MM.1S (cell line): ENCODE results near the gene DSCAM.

Experiments
- DNase-seq: peaks from one replicate; pipeline ENCODE4 v3.0.0-alpha.2; 2015
- H2AFZ ChIP-seq: fragments of 300-600 bp; sonication (generic); 2 replicates; pipeline ENCODE4 v1.6.0; 2016; ENCODE audit warnings: antibody characterized with exemption, low read length
- H3F3A ChIP-seq: fragments of 300-600 bp; sonication (generic); 2 replicates; pipeline ENCODE4 v1.6.1; 2016; ENCODE audit warnings: mild to moderate bottlenecking, antibody characterized with exemption, low read length, moderate library complexity, mixed read lengths; ENCODE audit not compliant: insufficient read depth
- H3K27ac ChIP-seq: fragments of 300-600 bp; sonication (generic); 2 replicates; pipeline ENCODE4 v1.5.1; 2016; ENCODE audit warnings: mild to moderate bottlenecking, low read length
- H3K27me3 ChIP-seq: fragments of 300-600 bp; sonication (generic); replicated peaks from 2 replicates; pipeline ENCODE4 v1.6.0; 2016; ENCODE audit warnings: low read length; ENCODE audit not compliant: insufficient read depth
- H3K36me3 ChIP-seq: fragments of 300-600 bp; sonication (generic); replicated peaks from 2 replicates; pipeline ENCODE4 v1.6.1; 2016; ENCODE audit warnings: mild to moderate bottlenecking, low read length, mixed read lengths; ENCODE audit not compliant: insufficient read depth
- H3K4me1 ChIP-seq: fragments of 300-600 bp; sonication (generic); 2 replicates; pipeline ENCODE4 v1.6.1; 2016; ENCODE audit warnings: low read length, mixed read lengths
- H3K4me2 ChIP-seq: fragments of 300-600 bp; sonication (generic); 2 replicates; pipeline ENCODE4 v1.6.0; 2016; ENCODE audit warnings: low read depth, low read length
- H3K4me3 ChIP-seq: fragments of 300-600 bp; sonication (generic); 2 replicates; pipeline ENCODE4 v1.5.1; 2016; ENCODE audit warnings: low read length, mixed read lengths
- H3K79me2 ChIP-seq: fragments of 300-600 bp; sonication (generic); 2 replicates; pipeline ENCODE4 v1.6.1; 2016; ENCODE audit warnings: mixed run types, low read length, mixed read lengths
- H3K9ac ChIP-seq: fragments of 300-600 bp; sonication (generic); 2 replicates; pipeline ENCODE4 v1.6.1; 2016; ENCODE audit warnings: low read length, mixed read lengths
- H3K9me2 ChIP-seq: fragments of 300-600 bp; sonication (generic); replicated peaks from 2 replicates; pipeline ENCODE4 v1.6.1; 2016; ENCODE audit warnings: mild to moderate bottlenecking, low read length, mixed read lengths; ENCODE audit not compliant: insufficient read depth
- H3K9me3 ChIP-seq: fragments of 300-600 bp; sonication (generic); replicated peaks from 2 replicates; pipeline ENCODE4 v1.6.1; 2016; ENCODE audit warnings: mild to moderate bottlenecking, low read length, mixed read lengths; ENCODE audit not compliant: insufficient read depth
- H4K20me1 ChIP-seq: fragments of 300-600 bp; sonication (generic); 2 replicates; pipeline ENCODE4 v1.6.1; 2016; ENCODE audit warnings: mild to moderate bottlenecking, low read length, moderate library complexity, mixed read lengths; ENCODE audit not compliant: insufficient read depth
- EZH2 ChIP-seq: fragments of 300-600 bp; sonication (generic); optimal IDR thresholded peaks from 2 replicates; pipeline ENCODE3; 2017; ENCODE audit warnings: low read depth, mild to moderate bottlenecking, antibody characterized with exemption, low read length, mixed read lengths
- EZH2phosphoT487 ChIP-seq: fragments of 300-600 bp; sonication (generic); IDR thresholded peaks from 2 replicates; pipeline ENCODE4 v1.6.1; 2018; ENCODE audit warnings: antibody characterized with exemption, low read length
- TF ChIP-seq, protein P1 (sequence below): fragments of 300-600 bp; sonication (generic); IDR thresholded peaks from 2 replicates; pipeline ENCODE4 v1.5.1; 2016; ENCODE audit warnings: antibody characterized with exemption, low read length, mixed read lengths

The DSCAM gene

DNA sequence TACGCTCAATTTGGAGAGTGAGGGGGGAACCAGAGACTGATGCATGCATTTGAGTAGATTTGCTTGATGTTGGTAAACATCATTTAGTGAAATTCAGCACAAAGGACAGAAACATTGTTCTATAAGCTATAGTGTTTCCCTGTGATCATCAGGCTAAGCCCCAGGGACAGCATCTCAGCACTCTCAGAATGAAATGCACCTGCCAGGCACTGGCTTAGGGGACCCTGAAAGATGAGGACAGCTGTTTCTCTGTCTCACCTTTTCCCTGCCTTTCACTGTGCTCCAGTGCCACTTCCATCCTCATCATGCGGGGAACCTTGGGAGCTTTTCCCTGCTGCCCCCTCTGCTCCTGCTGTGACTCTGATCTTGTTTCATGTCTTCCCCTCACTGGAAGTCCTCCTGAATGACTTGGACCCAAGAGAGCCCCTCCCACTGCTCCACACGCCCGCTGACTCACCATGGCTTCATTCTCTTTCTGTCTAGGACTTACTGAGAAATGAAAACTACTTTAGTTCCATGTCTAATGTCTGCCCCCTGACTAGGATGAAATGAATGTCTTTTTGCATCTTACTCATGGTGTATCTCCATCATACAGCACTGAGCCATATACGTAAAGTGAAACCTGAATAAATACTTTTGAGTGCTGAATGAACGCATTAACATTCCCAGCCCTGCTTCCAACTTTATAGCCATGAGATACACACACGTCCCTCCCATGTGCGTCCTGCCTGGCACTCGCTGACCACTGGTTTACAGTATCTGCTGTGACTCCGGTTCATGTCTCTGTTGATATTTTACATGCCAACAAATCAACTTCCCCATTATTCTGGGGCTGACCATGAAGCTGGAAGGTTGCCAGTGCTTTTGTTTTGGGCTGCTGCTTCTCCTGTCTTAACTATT, 797.7 kb downstream of the DSCAM start:
- H3K36me3 ChIP-seq: peaks cover 14% of the 10 kb centered on the region
- no peak for TF ChIP-seq EZH2
- H3K9me2 ChIP-seq: no peaks in the 10 kb centered on the region
- peaks cover 32% of the 10 kb centered on the region for H3K4me1 ChIP-seq
- peaks cover 88% of the 10 kb centered on the region for H3F3A ChIP-seq
- no peak overlapping the region for H3K9ac ChIP-seq
- H4K20me1 ChIP-seq: peaks cover 50% of the 10 kb centered on the region
- no peak for DNase-seq
- peaks cover 98% of the 10 kb centered on the region for H3K79me2 ChIP-seq
- H3K27me3 ChIP-seq: no peaks in the 10 kb centered on the region
- H3K4me2 ChIP-seq: no peak overlapping the region
- no peaks in the 10 kb centered on the region for H3K9me3 ChIP-seq
- H3K27ac ChIP-seq: peak overlapping the region; percentile 2; the same call in 1 of the 2 replicates
- no peak overlapping the region for H2AFZ ChIP-seq
- H3K4me3 ChIP-seq: no peak overlapping the region

DNA sequence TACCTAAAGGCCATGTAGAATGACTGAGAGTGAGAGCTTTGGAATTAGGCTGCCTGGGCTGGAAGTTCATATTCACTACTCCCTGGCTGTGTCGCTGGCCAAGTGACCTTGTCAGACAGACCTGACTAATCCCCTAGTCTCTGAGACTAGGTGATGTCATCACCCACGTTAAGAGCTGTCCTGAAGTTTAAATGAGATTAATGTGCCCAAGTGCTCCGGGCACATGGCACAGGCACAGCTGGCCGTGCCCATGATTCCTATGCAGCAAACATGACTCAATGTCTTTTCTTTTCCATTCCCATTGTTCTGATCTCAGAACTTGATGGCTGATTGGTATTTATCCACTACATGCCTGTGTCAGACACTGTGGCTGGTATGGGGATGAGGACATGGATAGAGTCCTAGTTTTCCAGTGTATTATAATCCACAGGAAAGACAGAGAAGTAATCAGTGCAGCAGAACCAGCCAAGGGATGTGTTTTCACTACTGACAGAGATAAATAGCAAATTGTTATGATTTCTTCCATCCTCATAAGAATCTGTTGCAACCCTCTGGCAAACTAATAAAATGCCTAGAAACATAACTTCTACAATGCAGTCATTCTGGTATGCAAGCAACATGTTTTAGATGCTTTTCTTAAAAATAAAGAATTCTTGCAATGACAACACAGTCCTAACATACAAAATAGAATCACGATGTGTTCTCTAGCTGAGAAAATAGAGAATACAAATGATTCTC, 798.8 kb downstream of the DSCAM start:
- Histone ChIP-seq H3K4me2 (no peak overlapping the region), H3K27me3 (no peaks in the 10 kb centered on the region), H2AFZ (no peak overlapping the region), H3K9me2 (no peaks in the 10 kb centered on the region), H3F3A (peaks cover 88% of the 10 kb centered on the region), H3K79me2 (peaks cover 98% of the 10 kb centered on the region), H3K27ac (no peak overlapping the region), H3K4me1 (peaks cover 30% of the 10 kb centered on the region), H3K4me3 (no peak overlapping the region), H3K9me3 (no peaks in the 10 kb centered on the region), H3K9ac (no peak overlapping the region), H4K20me1 (peaks cover 51% of the 10 kb centered on the region; the same call in 1 of the 2 replicates), H3K36me3 (peaks cover 23% of the 10 kb centered on the region)
- DNase-seq: no peak
- TF ChIP-seq EZH2 (no peak), EZH2phosphoT487 (no peak)
- TF ChIP-seq, protein P1, sequence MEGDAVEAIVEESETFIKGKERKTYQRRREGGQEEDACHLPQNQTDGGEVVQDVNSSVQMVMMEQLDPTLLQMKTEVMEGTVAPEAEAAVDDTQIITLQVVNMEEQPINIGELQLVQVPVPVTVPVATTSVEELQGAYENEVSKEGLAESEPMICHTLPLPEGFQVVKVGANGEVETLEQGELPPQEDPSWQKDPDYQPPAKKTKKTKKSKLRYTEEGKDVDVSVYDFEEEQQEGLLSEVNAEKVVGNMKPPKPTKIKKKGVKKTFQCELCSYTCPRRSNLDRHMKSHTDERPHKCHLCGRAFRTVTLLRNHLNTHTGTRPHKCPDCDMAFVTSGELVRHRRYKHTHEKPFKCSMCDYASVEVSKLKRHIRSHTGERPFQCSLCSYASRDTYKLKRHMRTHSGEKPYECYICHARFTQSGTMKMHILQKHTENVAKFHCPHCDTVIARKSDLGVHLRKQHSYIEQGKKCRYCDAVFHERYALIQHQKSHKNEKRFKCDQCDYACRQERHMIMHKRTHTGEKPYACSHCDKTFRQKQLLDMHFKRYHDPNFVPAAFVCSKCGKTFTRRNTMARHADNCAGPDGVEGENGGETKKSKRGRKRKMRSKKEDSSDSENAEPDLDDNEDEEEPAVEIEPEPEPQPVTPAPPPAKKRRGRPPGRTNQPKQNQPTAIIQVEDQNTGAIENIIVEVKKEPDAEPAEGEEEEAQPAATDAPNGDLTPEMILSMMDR: no peak

DNA sequence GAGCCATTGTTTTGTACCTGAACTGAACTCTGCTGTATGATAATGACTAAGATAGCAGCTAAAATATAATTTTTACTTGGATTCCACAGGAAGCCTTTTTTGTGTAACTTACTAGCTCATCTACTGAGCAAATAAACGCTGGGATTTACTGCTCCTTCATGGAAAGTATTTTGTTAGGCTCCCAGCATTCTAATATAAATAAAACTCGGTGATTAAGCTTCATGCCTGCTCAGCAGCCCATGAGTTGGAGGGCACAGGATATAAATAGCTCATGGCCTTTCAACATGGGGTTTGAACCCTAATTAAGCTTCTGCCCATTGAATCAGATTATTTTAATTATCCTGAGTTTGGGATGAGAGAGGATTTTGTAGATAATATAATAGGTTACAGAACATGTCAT, 799.7 kb downstream of the DSCAM start:
- Histone ChIP-seq H3K4me2 (no peak overlapping the region), H3K9ac (no peak overlapping the region), H3K9me2 (no peaks in the 10 kb centered on the region), H3K79me2 (peaks cover 98% of the 10 kb centered on the region), H3K4me1 (peaks cover 27% of the 10 kb centered on the region), H2AFZ (no peak overlapping the region), H3F3A (peaks cover 88% of the 10 kb centered on the region), H3K36me3 (peaks cover 27% of the 10 kb centered on the region), H3K27me3 (no peaks in the 10 kb centered on the region), H3K9me3 (no peaks in the 10 kb centered on the region), H3K27ac (no peak overlapping the region), H4K20me1 (peaks cover 52% of the 10 kb centered on the region; the same call in 1 of the 2 replicates), H3K4me3 (no peak overlapping the region)
- TF ChIP-seq EZH2phosphoT487 (no peak), EZH2 (no peak)
- TF ChIP-seq, protein P1: no peak
- DNase-seq: no peak
